NCI-H1092 treated with DMSO at 0.1 percent for 48 hours (cell line): ENCODE results near the gene DXO.
"Not testable (repeated sequence)": the region's sequence is repeated elsewhere in the genome, so short reads cannot be mapped to it uniquely, and the experiment has no call there.

ENCODE experiments used
- DNase-seq: peaks from one replicate; lab custom pipeline; 2025; lab: John Stamatoyannopoulos, UW

DXO gene

DNA sequence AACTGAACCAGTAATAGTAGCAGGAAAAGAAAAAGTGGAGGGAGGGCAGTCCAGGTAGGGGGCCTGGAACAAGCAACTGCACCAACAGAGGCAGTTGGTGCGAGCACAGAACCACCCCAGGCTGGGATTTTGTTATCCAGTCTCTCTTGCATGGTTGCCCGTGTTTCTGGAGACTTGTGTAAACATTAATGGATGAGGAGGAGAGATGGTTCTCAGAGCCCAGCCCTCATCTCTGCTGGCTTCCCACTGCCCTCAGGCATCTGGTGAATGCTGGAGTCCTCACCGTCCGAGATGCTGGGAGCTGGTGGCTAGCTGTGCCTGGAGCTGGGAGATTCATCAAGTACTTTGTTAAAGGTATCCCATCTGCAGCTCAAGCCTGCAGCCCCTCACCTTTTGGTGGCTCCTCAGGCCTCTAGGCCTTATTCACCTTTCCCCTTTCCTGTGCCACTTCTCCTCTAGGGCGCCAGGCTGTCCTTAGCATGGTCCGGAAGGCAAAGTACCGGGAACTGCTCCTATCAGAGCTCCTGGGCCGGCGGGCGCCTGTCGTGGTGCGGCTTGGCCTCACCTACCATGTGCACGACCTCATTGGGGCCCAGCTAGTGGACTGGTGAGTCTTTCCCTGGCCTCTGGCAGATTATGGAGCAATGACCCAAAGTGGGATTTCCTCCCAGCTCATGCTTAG is 8.4 kb upstream of the DXO start:
- not testable (repeated sequence) for DNase-seq

DNA sequence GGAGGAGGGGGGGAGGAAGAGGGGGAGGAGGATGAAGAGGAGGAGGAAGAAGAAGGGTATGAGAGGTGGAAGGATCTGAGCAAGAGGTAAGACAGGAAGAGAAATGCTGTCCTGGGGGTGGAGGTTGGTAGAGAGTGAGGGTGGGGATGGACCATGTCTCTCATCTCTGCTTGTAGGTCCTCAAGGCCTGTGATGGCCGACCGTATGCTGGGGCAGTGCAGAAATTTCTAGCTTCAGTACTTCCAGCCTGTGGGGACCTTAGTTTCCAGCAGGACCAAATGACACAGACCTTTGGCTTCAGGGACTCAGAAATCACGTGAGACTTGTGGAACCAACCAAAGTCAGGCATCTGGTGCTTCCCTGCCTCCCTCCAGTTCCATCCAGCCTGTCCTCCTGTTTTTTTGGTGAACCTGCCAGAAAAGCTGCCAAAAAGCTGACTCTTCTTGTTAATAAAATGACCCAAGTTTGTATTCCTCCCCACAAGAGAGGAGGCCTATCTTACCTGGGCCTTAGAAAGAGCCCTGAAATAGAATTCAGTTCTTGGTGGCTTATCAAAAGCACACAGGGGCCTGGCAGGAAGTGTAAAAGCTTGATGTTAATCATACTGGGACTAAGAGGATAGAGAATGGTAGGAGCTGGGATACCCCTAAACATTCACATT is 7.4 kb upstream of the DXO start:
- no peak for DNase-seq

- DNase-seq = no peak
Measured at GRCh38 chr6:31978831-31979230, 6.9 kb upstream of the DXO start.

GRCh38 chr6:31977816-31978431 is 6.0 kb upstream of the DXO start:
- DNase-seq = no peak

- not testable (repeated sequence) for DNase-seq
Measured at GRCh38 chr6:31976065-31976464, 4.1 kb upstream of the DXO start.

DNA sequence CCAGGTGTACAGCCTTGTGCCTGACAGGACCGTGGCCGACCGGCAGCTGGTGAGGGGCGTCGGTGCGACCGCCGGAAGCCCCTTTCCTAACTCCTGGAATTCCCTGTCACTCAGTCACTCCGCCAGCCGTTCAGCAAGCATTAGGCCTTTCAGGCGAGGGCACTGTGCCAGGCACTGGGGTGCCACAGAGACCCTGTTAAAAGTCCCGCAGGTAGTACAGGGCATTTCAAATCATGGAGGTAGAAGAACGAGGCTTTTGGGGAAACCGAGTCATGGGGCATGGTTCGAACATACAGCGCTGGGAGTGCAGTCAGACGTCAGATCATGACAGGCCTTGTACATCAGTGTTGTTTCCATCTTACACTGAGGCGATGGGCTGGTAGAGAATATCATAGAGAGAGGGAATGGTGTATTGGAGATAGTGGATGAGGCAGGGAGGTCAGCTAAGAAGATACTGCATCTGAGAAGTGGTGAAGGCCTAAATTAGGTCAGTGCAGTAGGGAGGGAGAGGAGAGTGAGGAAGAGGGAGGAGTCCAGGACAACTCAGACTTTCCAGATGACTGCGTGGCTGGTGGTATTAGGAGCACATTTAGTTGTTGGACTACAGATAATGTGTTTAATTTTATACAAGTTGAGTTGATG is 892 bp upstream of the DXO start:
- no peak for DNase-seq

- peak; percentile 54 for DNase-seq
Measured at GRCh38 chr6:31971279-31971992, 502 bp downstream of the DXO start.

DNA sequence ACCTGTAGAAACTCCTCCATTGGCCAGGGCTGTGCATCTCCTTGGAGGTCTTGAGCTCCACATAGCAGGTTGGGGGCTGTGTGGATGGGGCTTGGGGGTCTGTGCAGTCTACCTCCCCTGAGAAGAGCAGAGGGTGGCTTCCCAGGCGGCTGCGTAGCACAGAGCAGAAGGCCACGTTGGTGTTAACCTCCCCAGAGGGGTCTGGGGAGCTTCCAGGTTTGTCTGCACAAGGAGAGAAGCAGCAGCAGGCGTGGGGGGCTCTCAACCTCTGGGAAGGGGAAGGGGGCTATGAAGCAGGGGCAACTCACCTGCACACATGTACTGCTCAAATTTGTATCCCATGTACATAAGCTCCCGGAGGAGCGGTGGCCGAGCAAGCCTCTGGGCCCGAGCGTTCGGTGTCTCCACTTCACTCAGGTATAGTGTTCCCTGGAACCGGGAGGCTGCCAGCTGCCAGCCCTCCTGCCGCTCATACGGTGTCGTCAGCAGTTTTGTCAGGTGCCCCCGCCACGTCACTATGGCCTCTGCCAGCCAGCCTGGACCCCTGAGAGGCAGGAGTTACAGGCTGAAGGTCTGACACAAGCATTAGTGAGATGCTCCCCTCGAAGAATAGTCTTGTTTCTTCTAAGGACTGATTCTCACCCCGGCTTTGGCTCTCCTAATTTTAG is 1.2 kb downstream of the DXO start:
- peak; percentile 29 for DNase-seq

GRCh38 chr6:31969712-31970603 is 2.0 kb downstream of the DXO start:
- DNase-seq = no peak

GRCh38 chr6:31968791-31969711 is 2.9 kb downstream of the DXO start:
- no peak for DNase-seq

- no peak for DNase-seq
Measured at GRCh38 chr6:31968326-31968725, 3.6 kb downstream of the DXO start.

GRCh38 chr6:31967926-31968320 is 4.0 kb downstream of the DXO start:
- DNase-seq = no peak

GRCh38 chr6:31966997-31967925 is 4.7 kb downstream of the DXO start:
- no peak for DNase-seq

DNA sequence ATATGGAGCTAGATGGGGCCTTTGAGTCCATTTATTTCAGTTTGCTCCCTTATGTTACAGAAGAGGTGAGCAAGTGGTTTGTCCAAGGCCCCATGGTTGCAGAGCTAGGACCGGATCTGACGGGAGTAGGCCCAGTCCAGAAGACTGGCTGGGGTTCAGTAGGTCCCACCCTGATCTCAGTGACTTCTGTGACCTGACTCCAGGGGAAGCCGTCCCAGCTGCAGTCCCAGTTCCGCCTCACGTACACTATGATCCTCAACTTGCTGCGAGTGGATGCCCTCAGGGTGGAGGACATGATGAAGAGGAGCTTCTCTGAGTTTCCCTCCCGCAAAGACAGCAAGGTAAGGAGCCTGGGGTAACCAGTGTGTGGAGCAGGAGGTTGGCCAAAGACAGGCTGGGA is 5.4 kb downstream of the DXO start:
- no peak for DNase-seq

- DNase-seq = no peak
Measured at GRCh38 chr6:31965700-31966099, 6.2 kb downstream of the DXO start.

- DNase-seq = no peak
Measured at GRCh38 chr6:31963921-31964320, 8.0 kb downstream of the DXO start.

- no peak for DNase-seq
Measured at GRCh38 chr6:31961616-31962015, 10.3 kb downstream of the DXO start.
